Bone marrow (tissue), 2 donors: ENCODE data around the gene CEP85L.

Source experiments
- DNase-seq, 2 donors: peaks; one replicate each; lab custom pipeline; 2025; lab: John Stamatoyannopoulos, UW

Gene CEP85L

GRCh38 chr6:118651282-118652050, at the start of gene CEP85L:
TSS of gene CEP85L (minus strand) at chr6:118651591. CDS start at chr6:118651269, 322 bp downstream.
- DNase-seq: peak; percentile 25 to 74

GRCh38 chr6:118700531-118700930, 49.1 kb upstream of the CEP85L start:
- DNase-seq: no peak

- no peak for DNase-seq
These were observed 46.2 kb upstream of the CEP85L start for GRCh38 chr6:118697554-118697953.

- DNase-seq: no peak
These were observed 44.9 kb upstream of the CEP85L start for GRCh38 chr6:118696271-118696670.

- no peak for DNase-seq
These were observed 42.2 kb upstream of the CEP85L start for GRCh38 chr6:118693562-118693961.

- DNase-seq: no peak
These were observed 34.5 kb upstream of the CEP85L start for GRCh38 chr6:118685823-118686449.

- DNase-seq: no peak
These were observed 32.8 kb upstream of the CEP85L start for GRCh38 chr6:118683881-118684872.

- no peak for DNase-seq
These were observed 29.2 kb upstream of the CEP85L start for GRCh38 chr6:118680452-118681095.

GRCh38 chr6:118679327-118679901, 28.0 kb upstream of the CEP85L start:
- DNase-seq: no peak

GRCh38 chr6:118678866-118679265, 27.5 kb upstream of the CEP85L start:
- DNase-seq: no peak

GRCh38 chr6:118677193-118677592, 25.8 kb upstream of the CEP85L start:
- DNase-seq: no peak

- DNase-seq: no peak
These were observed 23.8 kb upstream of the CEP85L start for GRCh38 chr6:118675225-118675624.

- DNase-seq: no peak
These were observed 23.4 kb upstream of the CEP85L start for GRCh38 chr6:118674772-118675171.

- DNase-seq: no peak
These were observed 21.3 kb upstream of the CEP85L start for GRCh38 chr6:118672678-118673077.

GRCh38 chr6:118669561-118669960, 18.2 kb upstream of the CEP85L start:
- no peak for DNase-seq

- no peak for DNase-seq
These were observed 17.5 kb upstream of the CEP85L start for GRCh38 chr6:118668761-118669385.

GRCh38 chr6:118667988-118668387, 16.6 kb upstream of the CEP85L start:
- no peak for DNase-seq

- DNase-seq: no peak
These were observed 13.6 kb upstream of the CEP85L start for GRCh38 chr6:118665011-118665410.

GRCh38 chr6:118663993-118664985, 12.9 kb upstream of the CEP85L start:
- no peak for DNase-seq

GRCh38 chr6:118661831-118662230, 10.4 kb upstream of the CEP85L start:
- no peak for DNase-seq
